Ishikawa (cell line): ENCODE results near the gene PRR18.

Experiments
- CEBPB ChIP-seq: IDR thresholded peaks from 2 replicates; pipeline ENCODE4 v1.6.1; 2012
- CREB1 ChIP-seq: IDR thresholded peaks from 2 replicates; pipeline ENCODE4 v1.6.1; 2012; ENCODE audit warnings: low read depth
- EGR1 ChIP-seq: IDR thresholded peaks from 2 replicates; pipeline ENCODE4 v1.6.1; 2012
- EP300 ChIP-seq: IDR thresholded peaks from 2 replicates; pipeline ENCODE4 v1.6.1; 2012; ENCODE audit warnings: borderline replicate concordance
- FOXM1 ChIP-seq: IDR thresholded peaks from 2 replicates; pipeline ENCODE4 v1.6.1; 2012; ENCODE audit warnings: low read depth, borderline replicate concordance
- MAX ChIP-seq: IDR thresholded peaks from 2 replicates; pipeline ENCODE4 v1.6.1; 2012
- NFIC ChIP-seq: IDR thresholded peaks from 2 replicates; pipeline ENCODE4 v1.6.1; 2012
- RAD21 ChIP-seq: IDR thresholded peaks from 2 replicates; pipeline ENCODE4 v1.6.1; 2012; ENCODE audit warnings: low read depth
- TAF1 ChIP-seq: IDR thresholded peaks from 2 replicates; pipeline ENCODE4 v1.6.1; 2012; ENCODE audit warnings: low read depth, mild to moderate bottlenecking
- TCF12 ChIP-seq: IDR thresholded peaks from 2 replicates; pipeline ENCODE4 v1.6.1; 2012; ENCODE audit warnings: low read depth
- TEAD4 ChIP-seq: IDR thresholded peaks from 2 replicates; pipeline ENCODE4 v1.6.1; 2012
- USF1 ChIP-seq: IDR thresholded peaks from 2 replicates; pipeline ENCODE4 v1.6.1; 2012
- YY1 ChIP-seq: IDR thresholded peaks from 2 replicates; pipeline ENCODE4 v1.6.1; 2012; ENCODE audit warnings: low read depth
- TF ChIP-seq, protein P1 (sequence below): IDR thresholded peaks from 2 replicates; pipeline ENCODE4 v1.6.1; 2012; ENCODE audit warnings: low read depth, mild to moderate bottlenecking

DNA sequence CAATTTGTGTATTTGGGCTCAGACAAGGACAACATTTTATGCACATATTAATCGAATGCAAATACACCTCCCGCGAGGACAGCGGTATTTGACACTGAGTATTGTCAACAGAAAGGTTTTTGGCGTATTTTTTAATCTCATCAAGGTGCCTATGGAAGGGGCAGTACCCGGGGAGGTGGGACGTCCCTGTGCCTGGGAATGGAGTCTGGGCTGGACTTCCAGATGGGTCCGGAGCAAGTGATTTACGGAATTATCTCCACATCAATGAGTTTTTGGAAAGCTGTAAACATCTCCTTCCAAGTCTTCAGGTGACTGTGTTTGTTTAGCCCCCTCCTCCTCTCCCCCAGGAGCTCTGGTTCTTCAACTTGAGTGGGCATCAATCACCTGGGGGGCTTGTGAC, 39.8 kb downstream of the PRR18 start:
- TF ChIP-seq, protein P1, sequence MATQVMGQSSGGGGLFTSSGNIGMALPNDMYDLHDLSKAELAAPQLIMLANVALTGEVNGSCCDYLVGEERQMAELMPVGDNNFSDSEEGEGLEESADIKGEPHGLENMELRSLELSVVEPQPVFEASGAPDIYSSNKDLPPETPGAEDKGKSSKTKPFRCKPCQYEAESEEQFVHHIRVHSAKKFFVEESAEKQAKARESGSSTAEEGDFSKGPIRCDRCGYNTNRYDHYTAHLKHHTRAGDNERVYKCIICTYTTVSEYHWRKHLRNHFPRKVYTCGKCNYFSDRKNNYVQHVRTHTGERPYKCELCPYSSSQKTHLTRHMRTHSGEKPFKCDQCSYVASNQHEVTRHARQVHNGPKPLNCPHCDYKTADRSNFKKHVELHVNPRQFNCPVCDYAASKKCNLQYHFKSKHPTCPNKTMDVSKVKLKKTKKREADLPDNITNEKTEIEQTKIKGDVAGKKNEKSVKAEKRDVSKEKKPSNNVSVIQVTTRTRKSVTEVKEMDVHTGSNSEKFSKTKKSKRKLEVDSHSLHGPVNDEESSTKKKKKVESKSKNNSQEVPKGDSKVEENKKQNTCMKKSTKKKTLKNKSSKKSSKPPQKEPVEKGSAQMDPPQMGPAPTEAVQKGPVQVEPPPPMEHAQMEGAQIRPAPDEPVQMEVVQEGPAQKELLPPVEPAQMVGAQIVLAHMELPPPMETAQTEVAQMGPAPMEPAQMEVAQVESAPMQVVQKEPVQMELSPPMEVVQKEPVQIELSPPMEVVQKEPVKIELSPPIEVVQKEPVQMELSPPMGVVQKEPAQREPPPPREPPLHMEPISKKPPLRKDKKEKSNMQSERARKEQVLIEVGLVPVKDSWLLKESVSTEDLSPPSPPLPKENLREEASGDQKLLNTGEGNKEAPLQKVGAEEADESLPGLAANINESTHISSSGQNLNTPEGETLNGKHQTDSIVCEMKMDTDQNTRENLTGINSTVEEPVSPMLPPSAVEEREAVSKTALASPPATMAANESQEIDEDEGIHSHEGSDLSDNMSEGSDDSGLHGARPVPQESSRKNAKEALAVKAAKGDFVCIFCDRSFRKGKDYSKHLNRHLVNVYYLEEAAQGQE, result no peak
- TF ChIP-seq TAF1 (no peak), EP300 (no peak), NFIC (no peak), CEBPB (no peak), YY1 (no peak), MAX (no peak), CREB1 (no peak), RAD21 (no peak), USF1 (no peak), EGR1 (no peak), TCF12 (no peak), TEAD4 (no peak), FOXM1 (no peak)
